Endothelial cell of coronary artery (primary cell): ENCODE data around the gene RRP15. TPM values are rescaled to one million over a fixed set of nuclear protein-coding genes. Genes with fewer than 3 reads are reported as not detected.

Experiments
- total RNA-seq: library from RNA; depleted of rRNA; stranded (reverse); fragments of >200 nt; gene quantifications from 2 replicates; pipeline ENCODE4 v1.2.3, GENCODE V29; 2014

RRP15 gene
- total RNA-seq: 5.8 and 7.5 TPM in 2 replicates

GRCh38 chr1:218284917-218285635 is at the start of gene RRP15:
Gene RRP15, plus strand, starts transcription at chr1:218285293. Its CDS starts 24 bp downstream, at chr1:218285317.

GRCh38 chr1:218344814-218345672 is 60.0 kb downstream of the RRP15 start, which contains the start of gene TGFB2:
Gene TGFB2, plus strand, starts transcription at chr1:218345336. Its CDS starts 1,366 bp downstream, at chr1:218346702.

Other genes starting within 250 kb of the RRP15 start
- 6.2 and 56.2 TPM in 2 replicates for gene TGFB2, start 60.0 kb downstream of the RRP15 start, total RNA-seq